Ovary (tissue), 3 donors: ENCODE data around the gene TBC1D24.
"Not testable (repeated sequence)": the region's sequence is repeated elsewhere in the genome, so short reads cannot be mapped to it uniquely, and the experiment has no call there.

Source experiments
- EP300 ChIP-seq: sonication (generic); formaldehyde crosslinking; IDR thresholded peaks from one replicate; pipeline ENCODE4 v1.6.1; 2017; ENCODE audit warnings: antibody characterized with exemption
- POLR2A ChIP-seq: fragments of 450-650 bp; IDR thresholded peaks from one replicate; pipeline ENCODE4 v1.6.1; 2017; ENCODE audit warnings: antibody characterized with exemption, mild to moderate bottlenecking, moderate library complexity
- TF ChIP-seq, protein P1 (sequence below), 3 donors: fragments of 450-650 bp in 2 of 3; fragments of 200-600 bp in 1 of 3; IDR thresholded peaks; one replicate each; pipeline versions ENCODE4 v1.5.1 to v1.8.0; 2016 to 2022; ENCODE audit warnings: antibody characterized with exemption in 3 of 3, mild to moderate bottlenecking in 1 of 3
- donor health status: DM: no; HTN: no; CAD: no.

DNA sequence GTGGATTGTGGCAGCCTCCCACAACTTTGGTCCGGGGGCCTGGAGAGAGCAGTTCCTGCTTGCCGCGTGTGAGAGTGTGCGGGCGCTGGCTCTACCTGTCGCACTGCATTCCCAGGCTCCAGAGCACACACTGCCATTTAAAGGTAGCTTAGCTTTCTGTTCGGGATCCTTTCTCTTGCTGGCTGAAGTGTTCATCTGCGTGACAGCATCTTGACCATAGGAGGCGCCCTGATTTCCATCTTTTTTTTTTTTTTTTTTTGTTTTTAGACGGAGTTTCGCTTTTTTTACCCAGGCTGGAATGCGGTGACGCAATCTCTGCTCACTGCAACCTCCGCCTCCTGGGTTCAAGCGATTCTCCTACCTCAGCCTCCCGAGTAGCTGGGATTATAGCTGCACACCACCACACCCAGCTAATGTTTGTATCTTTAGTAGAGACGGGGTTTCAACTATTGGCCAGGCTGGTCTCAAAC is 76.5 kb downstream of the TBC1D24 start:
- TF ChIP-seq, protein P1, sequence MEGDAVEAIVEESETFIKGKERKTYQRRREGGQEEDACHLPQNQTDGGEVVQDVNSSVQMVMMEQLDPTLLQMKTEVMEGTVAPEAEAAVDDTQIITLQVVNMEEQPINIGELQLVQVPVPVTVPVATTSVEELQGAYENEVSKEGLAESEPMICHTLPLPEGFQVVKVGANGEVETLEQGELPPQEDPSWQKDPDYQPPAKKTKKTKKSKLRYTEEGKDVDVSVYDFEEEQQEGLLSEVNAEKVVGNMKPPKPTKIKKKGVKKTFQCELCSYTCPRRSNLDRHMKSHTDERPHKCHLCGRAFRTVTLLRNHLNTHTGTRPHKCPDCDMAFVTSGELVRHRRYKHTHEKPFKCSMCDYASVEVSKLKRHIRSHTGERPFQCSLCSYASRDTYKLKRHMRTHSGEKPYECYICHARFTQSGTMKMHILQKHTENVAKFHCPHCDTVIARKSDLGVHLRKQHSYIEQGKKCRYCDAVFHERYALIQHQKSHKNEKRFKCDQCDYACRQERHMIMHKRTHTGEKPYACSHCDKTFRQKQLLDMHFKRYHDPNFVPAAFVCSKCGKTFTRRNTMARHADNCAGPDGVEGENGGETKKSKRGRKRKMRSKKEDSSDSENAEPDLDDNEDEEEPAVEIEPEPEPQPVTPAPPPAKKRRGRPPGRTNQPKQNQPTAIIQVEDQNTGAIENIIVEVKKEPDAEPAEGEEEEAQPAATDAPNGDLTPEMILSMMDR (IDR thresholded peaks at IDR 0.05) = not testable (repeated sequence)
- not testable (repeated sequence) for TF ChIP-seq POLR2A, EP300
